Activated CD4-positive, alpha-beta T cell treated with anti-CD3 and anti-CD28 coated beads, Interleukin-2, amount 50 U/mL, for 24 hours (primary cell): ENCODE results near the gene KAT8.
"Not testable (repeated sequence)": the region's sequence is repeated elsewhere in the genome, so short reads cannot be mapped to it uniquely, and the experiment has no call there.

Experiments used
- DNase-seq, 2 donors: peaks; one replicate each; pipeline ENCODE4 v3.0.0-alpha.2; 2020; ENCODE audit warnings: low read depth in 1 of 2, low spot score in 1 of 2

Gene KAT8

DNA sequence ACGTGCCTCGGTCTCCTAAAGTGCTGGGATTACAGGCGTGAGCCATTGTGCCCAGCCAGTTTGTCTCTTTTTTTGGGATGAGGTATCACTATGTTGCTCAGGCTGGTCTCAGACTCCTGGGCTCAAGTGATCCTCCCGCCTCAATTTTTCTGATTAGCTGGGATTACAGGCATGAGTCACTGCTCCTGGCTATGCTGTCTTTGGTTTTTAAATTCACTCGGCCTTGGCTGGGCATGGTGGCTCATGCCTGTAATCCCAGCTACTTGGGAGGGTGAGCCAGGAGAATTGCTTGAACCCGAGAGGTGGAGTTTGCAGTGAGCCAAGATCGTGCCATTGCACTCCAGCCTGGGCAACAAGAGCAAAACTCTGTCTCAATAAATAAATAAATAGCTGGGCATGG is 27.0 kb downstream of the KAT8 start:
- DNase-seq: not testable (repeated sequence)

GRCh38 chr16:31145398-31145990 is 28.0 kb downstream of the KAT8 start:
- DNase-seq: no peak

GRCh38 chr16:31147574-31147973 is 30.1 kb downstream of the KAT8 start:
- no peak for DNase-seq

GRCh38 chr16:31148281-31148728 is 30.8 kb downstream of the KAT8 start:
- DNase-seq: no peak

GRCh38 chr16:31148896-31149295 is 31.4 kb downstream of the KAT8 start:
- no peak for DNase-seq

DNA sequence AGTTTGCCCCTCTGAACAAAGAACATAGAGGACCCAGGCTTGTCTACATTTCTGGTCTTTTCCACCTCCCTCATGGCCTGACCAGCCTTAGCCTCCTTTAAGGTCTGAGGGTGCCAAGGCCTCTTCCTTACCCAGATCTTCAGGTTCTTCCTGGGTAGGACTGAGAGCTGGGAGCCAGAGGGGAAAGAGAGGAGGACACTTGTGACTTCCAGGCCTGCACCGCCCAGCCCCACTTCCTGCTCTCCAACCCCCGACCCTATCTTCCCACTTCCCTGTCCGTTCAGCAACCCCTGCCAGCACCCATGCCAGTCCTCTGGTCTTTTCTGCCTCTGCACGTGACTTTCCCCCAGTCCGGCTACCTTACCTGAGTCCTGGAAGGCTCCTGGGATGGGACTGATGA is 31.9 kb downstream of the KAT8 start:
- DNase-seq: no peak

GRCh38 chr16:31149894-31150890 is 32.7 kb downstream of the KAT8 start, which contains the start of gene PRSS36:
PRSS36 (minus strand) TSS chr16:31150066; CDS start chr16:31150035, 31 bp downstream.
- no peak for DNase-seq

DNA sequence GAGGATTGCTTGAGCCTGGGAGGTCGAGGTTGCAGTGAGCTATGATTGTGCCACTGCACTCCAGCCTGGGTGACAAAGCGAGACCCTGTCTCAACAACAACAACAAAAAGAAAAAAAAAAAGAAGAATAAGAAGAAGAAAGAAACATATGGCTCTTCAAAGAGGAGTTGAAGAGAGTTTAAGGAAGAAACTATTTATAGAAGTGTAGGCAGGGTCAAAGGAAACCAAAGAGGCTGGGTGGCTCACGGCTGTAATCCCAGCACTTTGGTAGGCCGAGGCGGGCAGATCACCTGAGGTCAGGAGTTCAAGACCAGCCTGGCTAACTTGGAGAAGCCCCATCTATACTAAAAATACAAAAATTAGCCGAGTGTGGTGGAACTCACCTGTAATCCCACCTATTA is 33.5 kb downstream of the KAT8 start:
- DNase-seq: not testable (repeated sequence)

DNA sequence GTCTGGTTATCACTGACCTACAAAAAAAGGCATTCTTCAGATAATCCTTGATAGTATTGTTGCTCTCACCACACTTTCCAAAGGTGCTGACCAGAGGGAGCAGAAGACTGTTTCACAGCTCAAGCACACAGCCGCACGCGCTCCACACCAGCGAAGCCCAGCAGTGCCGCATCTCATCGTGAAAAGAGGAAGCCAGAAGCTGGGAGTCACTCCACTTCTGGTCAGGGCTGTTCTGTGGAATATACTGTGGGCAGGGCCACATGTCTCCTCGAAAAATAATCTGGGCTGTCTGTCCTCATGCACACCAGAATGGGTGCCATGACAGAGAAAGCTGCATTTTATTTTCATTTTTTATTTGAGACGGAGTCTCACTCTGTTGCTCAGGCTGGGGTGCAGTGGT is 39.7 kb downstream of the KAT8 start:
- DNase-seq: no peak

DNA sequence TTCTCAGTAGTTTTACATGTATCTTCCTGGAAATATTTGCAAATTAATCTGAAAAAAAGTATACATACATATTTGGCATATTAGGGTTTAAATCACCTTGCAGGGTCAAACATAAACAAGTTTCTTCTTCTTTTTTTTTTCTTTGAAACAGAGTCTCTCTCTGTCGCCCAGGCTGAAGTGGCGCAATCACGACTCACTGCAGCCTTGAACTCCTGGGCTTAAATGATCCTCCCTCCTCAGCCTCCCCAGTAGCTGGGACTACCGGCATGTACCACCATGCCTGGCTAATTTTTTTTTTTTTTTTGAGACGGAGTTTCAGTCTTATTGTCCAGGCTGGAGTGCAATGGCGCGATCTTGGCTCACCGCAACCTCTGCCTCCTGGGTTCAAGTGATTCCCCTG is 49.9 kb downstream of the KAT8 start:
- no peak for DNase-seq

DNA sequence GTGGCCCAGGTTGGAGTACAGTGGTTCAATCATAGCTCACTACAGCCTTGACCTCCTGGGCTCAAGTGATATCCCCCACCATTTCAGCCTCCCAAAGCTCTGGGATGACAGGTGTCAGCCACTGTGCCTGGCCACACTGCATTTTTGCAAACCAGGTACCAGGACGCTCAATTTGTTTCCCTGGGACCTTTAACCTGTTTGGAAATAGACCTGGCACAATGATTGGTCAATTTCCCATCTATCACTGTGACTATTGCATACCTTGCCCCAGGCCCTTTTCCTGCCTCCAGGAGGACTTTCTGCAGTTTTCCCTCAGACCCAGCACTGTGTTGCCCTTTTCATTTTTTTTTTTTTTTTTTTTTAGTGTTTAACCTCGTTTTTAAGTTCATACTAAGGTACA is 51.4 kb downstream of the KAT8 start:
- DNase-seq: no peak

- not testable (repeated sequence) for DNase-seq
Observed at GRCh38 chr16:31170048-31170447, 52.6 kb downstream of the KAT8 start.

GRCh38 chr16:31177136-31177535 is 59.7 kb downstream of the KAT8 start:
- DNase-seq: no peak

GRCh38 chr16:31179219-31179746 is 61.8 kb downstream of the KAT8 start:
- DNase-seq: no peak

DNA sequence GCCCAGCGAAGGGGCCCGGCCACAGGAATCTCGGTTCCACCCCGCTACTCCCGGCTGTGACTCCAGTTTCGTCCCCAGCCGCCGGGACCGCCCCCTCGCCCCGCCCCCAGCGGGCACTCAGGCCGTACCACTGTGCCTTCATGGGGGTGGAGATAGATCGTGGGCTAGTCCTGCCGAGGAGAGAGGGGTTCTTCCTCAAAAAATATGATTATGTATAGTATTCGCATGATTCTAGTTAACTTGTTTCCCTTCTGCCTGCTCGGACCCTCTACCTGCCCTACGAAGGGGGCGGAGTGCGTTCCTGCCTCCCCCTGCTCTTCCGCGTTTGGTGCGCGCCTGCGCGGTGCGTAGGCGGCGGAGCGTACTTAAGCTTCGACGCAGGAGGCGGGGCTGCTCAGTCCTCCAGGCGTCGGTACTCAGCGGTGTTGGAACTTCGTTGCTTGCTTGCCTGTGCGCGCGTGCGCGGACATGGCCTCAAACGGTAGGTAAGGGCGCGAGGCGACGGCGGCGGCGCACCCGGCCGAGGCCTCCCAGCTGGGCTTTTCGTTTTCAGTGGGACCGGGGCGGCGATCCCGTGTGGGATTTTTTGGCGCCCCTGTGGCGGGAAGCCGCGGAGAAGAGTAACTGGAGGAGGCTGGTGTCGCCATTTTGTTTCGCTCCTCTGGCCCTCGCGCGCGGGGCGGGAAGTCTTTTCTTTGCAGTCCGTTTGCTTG is 62.4 kb downstream of the KAT8 start, which contains the start of gene FUS:
Gene FUS (plus strand): TSS at position 393 of the 713 bp plus-strand sequence. CDS start 76 bp downstream, at position 469.
- peak; percentile 86 to 92 for DNase-seq
